PFSK-1 (cell line): Measurements from ENCODE around the gene RFFL.

Experiments used
- FOXP2 ChIP-seq: optimal IDR thresholded peaks from 2 replicates; pipeline ENCODE3; 2011; ENCODE audit warnings: borderline replicate concordance, control low read depth, inconsistent platforms; ENCODE audit not compliant: insufficient read depth; ENCODE audit errors: extremely low read length, extremely low read depth
- POLR2AphosphoS5 ChIP-seq: IDR thresholded peaks from 2 replicates; pipeline ENCODE4 v1.6.1; 2012; ENCODE audit warnings: low read depth, mild to moderate bottlenecking, control low read depth, low read length, moderate library complexity
- SIN3A ChIP-seq: IDR thresholded peaks from 2 replicates; pipeline ENCODE4 v1.6.1; 2012; ENCODE audit warnings: mild to moderate bottlenecking, low read length, moderate library complexity, borderline replicate concordance; ENCODE audit not compliant: insufficient read depth
- TAF1 ChIP-seq: IDR thresholded peaks from 2 replicates; pipeline ENCODE4 v1.6.1; 2012; ENCODE audit warnings: low read length, control low read depth, borderline replicate concordance; ENCODE audit not compliant: insufficient read depth
- TF ChIP-seq, protein P1 (sequence below), 2 experiments: IDR thresholded peaks; 2 replicates each; pipeline versions ENCODE4 v1.6.1 to v1.8.0; 2011 to 2012; ENCODE audit warnings: low read depth in 2 of 2, low read length in 2 of 2, control low read depth in 1 of 2, inconsistent platforms in 1 of 2, mild to moderate bottlenecking in 1 of 2, moderate library complexity in 1 of 2; ENCODE audit not compliant: insufficient read depth in 1 of 2

RFFL gene

DNA sequence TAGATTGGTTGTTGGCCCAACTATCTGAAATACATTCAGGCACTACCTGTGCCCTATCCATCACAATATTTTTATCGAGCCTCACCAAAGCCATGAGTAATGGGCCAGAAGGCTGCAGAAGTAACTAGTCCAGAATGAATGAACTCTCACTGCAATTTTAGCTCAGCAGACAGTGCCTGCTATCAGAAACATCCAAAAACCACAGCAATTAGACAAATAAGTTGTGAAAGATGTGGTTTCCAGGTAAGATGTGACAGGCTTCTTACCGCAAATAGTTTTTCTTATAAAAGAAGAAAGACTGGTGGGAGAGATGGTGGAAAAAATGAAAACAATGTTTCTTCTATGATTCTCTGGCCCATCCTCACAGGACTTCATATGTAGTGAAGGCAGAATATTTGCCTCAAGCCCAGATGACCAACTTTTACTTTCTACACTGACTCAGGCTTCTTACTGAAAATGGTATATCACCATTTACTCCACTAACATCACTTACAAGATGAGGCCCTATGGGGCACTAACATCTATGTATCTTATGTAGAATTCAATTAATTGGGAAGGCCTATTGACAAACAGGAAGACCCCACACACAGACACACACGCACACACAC, 9.8 kb upstream of the RFFL start:
- TF ChIP-seq, protein P1, sequence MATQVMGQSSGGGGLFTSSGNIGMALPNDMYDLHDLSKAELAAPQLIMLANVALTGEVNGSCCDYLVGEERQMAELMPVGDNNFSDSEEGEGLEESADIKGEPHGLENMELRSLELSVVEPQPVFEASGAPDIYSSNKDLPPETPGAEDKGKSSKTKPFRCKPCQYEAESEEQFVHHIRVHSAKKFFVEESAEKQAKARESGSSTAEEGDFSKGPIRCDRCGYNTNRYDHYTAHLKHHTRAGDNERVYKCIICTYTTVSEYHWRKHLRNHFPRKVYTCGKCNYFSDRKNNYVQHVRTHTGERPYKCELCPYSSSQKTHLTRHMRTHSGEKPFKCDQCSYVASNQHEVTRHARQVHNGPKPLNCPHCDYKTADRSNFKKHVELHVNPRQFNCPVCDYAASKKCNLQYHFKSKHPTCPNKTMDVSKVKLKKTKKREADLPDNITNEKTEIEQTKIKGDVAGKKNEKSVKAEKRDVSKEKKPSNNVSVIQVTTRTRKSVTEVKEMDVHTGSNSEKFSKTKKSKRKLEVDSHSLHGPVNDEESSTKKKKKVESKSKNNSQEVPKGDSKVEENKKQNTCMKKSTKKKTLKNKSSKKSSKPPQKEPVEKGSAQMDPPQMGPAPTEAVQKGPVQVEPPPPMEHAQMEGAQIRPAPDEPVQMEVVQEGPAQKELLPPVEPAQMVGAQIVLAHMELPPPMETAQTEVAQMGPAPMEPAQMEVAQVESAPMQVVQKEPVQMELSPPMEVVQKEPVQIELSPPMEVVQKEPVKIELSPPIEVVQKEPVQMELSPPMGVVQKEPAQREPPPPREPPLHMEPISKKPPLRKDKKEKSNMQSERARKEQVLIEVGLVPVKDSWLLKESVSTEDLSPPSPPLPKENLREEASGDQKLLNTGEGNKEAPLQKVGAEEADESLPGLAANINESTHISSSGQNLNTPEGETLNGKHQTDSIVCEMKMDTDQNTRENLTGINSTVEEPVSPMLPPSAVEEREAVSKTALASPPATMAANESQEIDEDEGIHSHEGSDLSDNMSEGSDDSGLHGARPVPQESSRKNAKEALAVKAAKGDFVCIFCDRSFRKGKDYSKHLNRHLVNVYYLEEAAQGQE (IDR thresholded peaks at IDR 0.05; ENCODE audit: insufficient read depth in 1 of 2, low read depth in 2 of 2, low read length in 2 of 2) = no peak
- no peak for TF ChIP-seq FOXP2
- TF ChIP-seq POLR2AphosphoS5 = no peak
- no peak for TF ChIP-seq TAF1
- no peak for TF ChIP-seq SIN3A

DNA sequence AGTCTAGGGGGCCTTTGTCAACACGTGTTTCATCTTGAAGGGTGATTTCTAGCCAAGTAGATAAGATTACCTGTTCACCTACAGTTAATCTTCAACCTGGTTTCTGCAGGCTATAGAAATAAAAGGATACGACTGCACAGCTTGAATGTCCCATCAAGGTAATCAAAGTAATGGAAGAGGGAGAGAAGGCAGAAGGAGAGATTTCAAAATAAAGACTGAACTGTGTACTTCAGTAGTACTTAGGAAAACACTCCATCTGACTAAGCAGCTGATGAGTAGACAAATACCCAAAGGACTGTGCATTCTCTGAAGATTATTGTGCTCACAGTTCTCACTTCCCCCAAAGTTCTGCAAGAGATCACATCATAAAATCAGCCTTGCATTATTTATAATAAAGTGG, 5.8 kb upstream of the RFFL start:
- TF ChIP-seq SIN3A (no peak), POLR2AphosphoS5 (no peak), TAF1 (no peak), FOXP2 (no peak)
- TF ChIP-seq, protein P1 (IDR thresholded peaks at IDR 0.05; ENCODE audit: insufficient read depth in 1 of 2, low read depth in 2 of 2, low read length in 2 of 2) = no peak

DNA sequence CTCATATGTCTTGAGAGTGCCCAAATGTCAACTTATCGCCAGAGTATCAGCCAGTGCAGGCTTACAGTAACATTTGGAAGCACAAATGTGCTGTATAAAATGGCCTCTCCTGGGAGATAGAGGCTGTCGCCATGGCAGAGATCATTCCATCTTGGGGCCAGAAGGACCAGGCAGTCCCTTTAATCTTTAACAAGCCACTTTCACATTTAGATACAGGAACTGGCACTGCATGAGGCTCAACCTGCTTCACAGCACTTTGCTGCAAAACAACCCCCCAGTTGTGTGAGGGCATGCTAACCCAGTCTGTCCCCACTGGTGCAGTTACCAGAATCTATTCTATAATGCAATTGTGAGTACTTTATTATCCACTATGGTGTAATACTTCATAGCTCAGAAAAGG, 4.7 kb upstream of the RFFL start:
- TF ChIP-seq SIN3A (no peak), TAF1 (no peak), FOXP2 (no peak), POLR2AphosphoS5 (no peak)
- TF ChIP-seq, protein P1 (IDR thresholded peaks at IDR 0.05; ENCODE audit: insufficient read depth in 1 of 2, low read depth in 2 of 2, low read length in 2 of 2) = no peak

DNA sequence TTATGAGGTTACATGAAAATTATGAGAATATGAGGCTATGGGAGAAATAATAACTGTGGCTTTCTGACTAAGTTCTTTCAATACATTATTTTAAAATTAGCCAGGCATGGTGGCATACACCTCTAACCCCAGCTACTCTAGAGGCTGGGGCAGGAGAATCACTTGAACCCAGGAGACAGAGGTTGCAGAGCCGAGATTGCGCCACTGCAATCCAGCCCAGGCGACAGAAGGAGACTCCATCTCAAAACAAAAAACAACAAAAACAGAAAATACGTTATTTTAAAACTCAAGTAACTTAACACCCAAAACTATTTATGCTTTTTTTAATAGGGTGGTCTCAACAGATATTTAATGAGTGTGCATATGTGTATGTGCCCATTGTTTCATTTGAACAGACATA, 2.4 kb upstream of the RFFL start:
- TF ChIP-seq POLR2AphosphoS5 (no peak), FOXP2 (no peak), SIN3A (no peak), TAF1 (no peak)
- TF ChIP-seq, protein P1 (IDR thresholded peaks at IDR 0.05; ENCODE audit: insufficient read depth in 1 of 2, low read depth in 2 of 2, low read length in 2 of 2) = no peak
